ENCODE measurements around the gene NDUFA12. TPM values are rescaled to one million over a fixed set of nuclear protein-coding genes. Genes with fewer than 3 reads are reported as not detected.

Gene NDUFA12
- total and polyA plus RNA-seq, 2 of the 4 experiments (the other 2 are of a cell fraction) = 116 to 135 TPM

DNA sequence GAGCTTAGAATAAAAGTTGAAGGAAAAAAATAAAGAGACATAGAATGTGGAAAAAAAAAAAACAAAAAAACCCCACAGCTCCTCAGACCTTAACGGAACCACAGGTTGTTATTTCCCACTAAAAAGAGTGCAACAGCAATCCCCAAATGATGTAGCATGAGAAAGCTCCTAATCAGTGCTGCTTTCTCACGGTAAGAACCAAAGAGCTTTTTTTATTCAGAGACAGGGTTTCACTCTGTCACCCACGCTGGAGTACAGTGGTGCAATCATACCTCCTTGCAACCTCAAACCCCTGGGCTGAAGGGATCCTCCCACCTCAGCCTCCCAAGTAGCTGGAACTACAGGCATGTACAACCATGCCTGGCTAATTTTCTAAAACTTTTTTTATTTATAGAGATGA, 13.3 kb downstream of the NDUFA12 start:
- POLR2A ChIA-PET (ENCODE audit: unreplicated experiment) = interaction anchor here (0.5 kb wide), 1 partner anchor 508 kb away, joined by 3 read pairs; no protein-coding TSS in a partner anchor
- Histone ChIP-seq H3K4me2 (ENCODE audit: low read depth, low read length) (no peak overlapping the region), H4K8ac (ENCODE audit: low read depth in 2 of 2, low read length in 2 of 2) (no peak overlapping the region)

More for the DNA sequence above, 13.3 kb downstream of the NDUFA12 start:
- no peaks in the 10 kb centered on the region for H3K9me1 ChIP-seq (ENCODE audit: insufficient read depth, low read length)
- intact Hi-C loops (cut with micrococcal nuclease) = no loop called here
- no peaks in the 10 kb centered on the region for H3K9me3 ChIP-seq (ENCODE audit: control insufficient read depth, insufficient read depth, low read length)
- no peak overlapping the region for H2BK5ac ChIP-seq (ENCODE audit: low read depth, low read length, poor library complexity, severe bottlenecking)
- no peak for ATAC-seq (ENCODE audit: low read depth)
- H3K4me1 ChIP-seq (ENCODE audit: control insufficient read depth, insufficient read depth, low read length) = no peaks in the 10 kb centered on the region
- H2AFZ ChIP-seq (replicated peaks; ENCODE audit: low read length, poor library complexity) = no peak overlapping the region
- H2BK15ac ChIP-seq (ENCODE audit: low read depth, low read length) = no peak overlapping the region
- no peak overlapping the region for H3K18ac ChIP-seq (ENCODE audit: low read depth, low read length)
- H2BK20ac ChIP-seq (ENCODE audit: low read depth, low read length) = no peak overlapping the region
- no peak overlapping the region for H3K14ac ChIP-seq (replicated peaks; ENCODE audit: low read depth, low read length)
- H4K20me1 ChIP-seq (ENCODE audit: insufficient read depth, low read length) = no peaks in the 10 kb centered on the region
- no peak overlapping the region for H2BK120ac ChIP-seq (ENCODE audit: low read depth, low read length)
- H3K23ac ChIP-seq (ENCODE audit: low read depth, low read length) = no peak overlapping the region
- TF ChIP-seq NFE2L2 (IDR thresholded peaks at IDR 0.05; ENCODE audit: low read depth, low read length) = no peak
- no peak for TF ChIP-seq CHD1 (IDR thresholded peaks at IDR 0.05; ENCODE audit: low read depth, low read length)
- TF ChIP-seq BHLHE40 (IDR thresholded peaks at IDR 0.05; ENCODE audit: low read depth, low read length) = no peak
- TF ChIP-seq RAD21 (IDR thresholded peaks at IDR 0.05; ENCODE audit: low read length) = no peak
- no peak for TF ChIP-seq CEBPB (IDR thresholded peaks at IDR 0.05; ENCODE audit: low read depth, low read length)
- TF ChIP-seq, protein P1, sequence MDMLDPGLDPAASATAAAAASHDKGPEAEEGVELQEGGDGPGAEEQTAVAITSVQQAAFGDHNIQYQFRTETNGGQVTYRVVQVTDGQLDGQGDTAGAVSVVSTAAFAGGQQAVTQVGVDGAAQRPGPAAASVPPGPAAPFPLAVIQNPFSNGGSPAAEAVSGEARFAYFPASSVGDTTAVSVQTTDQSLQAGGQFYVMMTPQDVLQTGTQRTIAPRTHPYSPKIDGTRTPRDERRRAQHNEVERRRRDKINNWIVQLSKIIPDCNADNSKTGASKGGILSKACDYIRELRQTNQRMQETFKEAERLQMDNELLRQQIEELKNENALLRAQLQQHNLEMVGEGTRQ (IDR thresholded peaks at IDR 0.05; ENCODE audit: low read depth, low read length) = no peak
- no peak for TF ChIP-seq SMC3 (IDR thresholded peaks at IDR 0.05; ENCODE audit: low read depth, low read length)
- no peak for TF ChIP-seq RFX5 (IDR thresholded peaks at IDR 0.05; ENCODE audit: low read depth, low read length)
- no peak for TF ChIP-seq POLR2A (IDR thresholded peaks at IDR 0.05; ENCODE audit: low read depth, low read length)
- TF ChIP-seq FOS (IDR thresholded peaks at IDR 0.05; ENCODE audit: low read depth, low read length) = no peak
- no peak for TF ChIP-seq MAZ (IDR thresholded peaks at IDR 0.05; ENCODE audit: borderline replicate concordance, low read depth, low read length)
- TF ChIP-seq MAFK (IDR thresholded peaks at IDR 0.05; ENCODE audit: low read depth, low read length) = no peak
- TF ChIP-seq, protein P2, sequence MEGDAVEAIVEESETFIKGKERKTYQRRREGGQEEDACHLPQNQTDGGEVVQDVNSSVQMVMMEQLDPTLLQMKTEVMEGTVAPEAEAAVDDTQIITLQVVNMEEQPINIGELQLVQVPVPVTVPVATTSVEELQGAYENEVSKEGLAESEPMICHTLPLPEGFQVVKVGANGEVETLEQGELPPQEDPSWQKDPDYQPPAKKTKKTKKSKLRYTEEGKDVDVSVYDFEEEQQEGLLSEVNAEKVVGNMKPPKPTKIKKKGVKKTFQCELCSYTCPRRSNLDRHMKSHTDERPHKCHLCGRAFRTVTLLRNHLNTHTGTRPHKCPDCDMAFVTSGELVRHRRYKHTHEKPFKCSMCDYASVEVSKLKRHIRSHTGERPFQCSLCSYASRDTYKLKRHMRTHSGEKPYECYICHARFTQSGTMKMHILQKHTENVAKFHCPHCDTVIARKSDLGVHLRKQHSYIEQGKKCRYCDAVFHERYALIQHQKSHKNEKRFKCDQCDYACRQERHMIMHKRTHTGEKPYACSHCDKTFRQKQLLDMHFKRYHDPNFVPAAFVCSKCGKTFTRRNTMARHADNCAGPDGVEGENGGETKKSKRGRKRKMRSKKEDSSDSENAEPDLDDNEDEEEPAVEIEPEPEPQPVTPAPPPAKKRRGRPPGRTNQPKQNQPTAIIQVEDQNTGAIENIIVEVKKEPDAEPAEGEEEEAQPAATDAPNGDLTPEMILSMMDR (conservative IDR thresholded peaks at IDR 0.05; ENCODE audit: low read depth, low read length) = no peak
- TF ChIP-seq, protein P3, sequence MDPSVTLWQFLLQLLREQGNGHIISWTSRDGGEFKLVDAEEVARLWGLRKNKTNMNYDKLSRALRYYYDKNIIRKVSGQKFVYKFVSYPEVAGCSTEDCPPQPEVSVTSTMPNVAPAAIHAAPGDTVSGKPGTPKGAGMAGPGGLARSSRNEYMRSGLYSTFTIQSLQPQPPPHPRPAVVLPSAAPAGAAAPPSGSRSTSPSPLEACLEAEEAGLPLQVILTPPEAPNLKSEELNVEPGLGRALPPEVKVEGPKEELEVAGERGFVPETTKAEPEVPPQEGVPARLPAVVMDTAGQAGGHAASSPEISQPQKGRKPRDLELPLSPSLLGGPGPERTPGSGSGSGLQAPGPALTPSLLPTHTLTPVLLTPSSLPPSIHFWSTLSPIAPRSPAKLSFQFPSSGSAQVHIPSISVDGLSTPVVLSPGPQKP (IDR thresholded peaks at IDR 0.05; ENCODE audit: borderline replicate concordance, low read depth, low read length) = no peak
- TF ChIP-seq MXI1 (IDR thresholded peaks at IDR 0.05; ENCODE audit: borderline replicate concordance, low read depth, low read length) = no peak
- no peak for TF ChIP-seq RCOR1 (IDR thresholded peaks at IDR 0.05; ENCODE audit: insufficient replicate concordance, low read length)
- H2AK9ac ChIP-seq (replicated peaks; ENCODE audit: low read depth, low read length, poor library complexity) = no peak overlapping the region
- H3K4ac ChIP-seq (ENCODE audit: low read depth, low read length) = no peak overlapping the region
- BruUV-seq (replicated peaks) = no TSS peak
- CTCF ChIA-PET = no interaction called here
- DNase-seq = no peak
- H4K91ac ChIP-seq (ENCODE audit: insufficient read depth, low read depth, low read length) = no peak overlapping the region
- no CpG with 5 or more reads among the region's 3 CpGs for WGBS, 2 experiments (ENCODE audit: extremely low coverage in 2 of 2, insufficient read length in 1 of 2)
- no peak overlapping the region for H3K4me3 ChIP-seq (ENCODE audit: insufficient read depth, low read depth, low read length)
- H3K56ac ChIP-seq (ENCODE audit: extremely low read depth, insufficient read depth, low read length) = no peak overlapping the region
- no peak overlapping the region for H3K27ac ChIP-seq (ENCODE audit: insufficient read depth, low read length)
- H4K5ac ChIP-seq (ENCODE audit: low read depth, low read length) = no peak overlapping the region
- no peak overlapping the region for H2AK5ac ChIP-seq (ENCODE audit: low read depth, low read length)
- peaks cover 10% of the 10 kb centered on the region for H3K36me3 ChIP-seq (ENCODE audit: control insufficient read depth, insufficient read depth, low read length)
- peaks cover 22 to 42% of the 10 kb centered on the region in 2 experiments for H3K79me1 ChIP-seq (ENCODE audit: low read depth in 1 of 2, low read length in 2 of 2)
- in situ Hi-C loops (cut with MboI; ENCODE audit: low sequenced_read_pairs) = no loop called here
- no peaks in the 10 kb centered on the region for H3K27me3 ChIP-seq (ENCODE audit: control insufficient read depth, insufficient read depth, low read length)
- dilution Hi-C loops (cut with HindIII; ENCODE audit: low sequenced_read_pairs, unreplicated experiment) = no loop called here
- H3K9ac ChIP-seq (ENCODE audit: low read depth, low read length) = no peak overlapping the region
